HT1080 (cell line): ENCODE measurements around the gene HK3. TPM values are rescaled to one million over a fixed set of nuclear protein-coding genes. Genes with fewer than 3 reads are reported as not detected.

Experiments
- total RNA-seq: library from RNA; depleted of rRNA; stranded (reverse); fragments of >200 nt; shearing (Covaris generic); gene quantifications from 2 replicates; pipeline ENCODE4 v1.2.3, GENCODE V29; 2014; rRNA removed

HK3 gene
- total RNA-seq, 1 experiment from 2014 or later, result not detected

Other genes starting within 250 kb of the HK3 start
- gene UNC5A, start 88.8 kb downstream of the HK3 start, total RNA-seq, result 0.05 TPM in 1 of 2 replicates, not detected in the other
- gene UIMC1, start 107.4 kb upstream of the HK3 start, total RNA-seq, result 24.0 and 28.0 TPM in 2 replicates
- gene ZNF346, start 123.3 kb upstream of the HK3 start, total RNA-seq, result 13.7 and 17.7 TPM in 2 replicates
- 2.2 and 3.4 TPM in 2 replicates for gene FGFR4, start 187.6 kb upstream of the HK3 start, total RNA-seq
- gene NSD1, start 234.4 kb upstream of the HK3 start, total RNA-seq, result 14.3 and 18.3 TPM in 2 replicates